ENCODE data around the gene CARD14. TPM values are rescaled to one million over a fixed set of nuclear protein-coding genes. Genes with fewer than 3 reads are reported as not detected.
A peak's percentile ranks its signal among the peaks of the same experiment; 100 is the strongest.
"Not testable (repeated sequence)": the region's sequence is repeated elsewhere in the genome, so short reads cannot be mapped to it uniquely, and the experiment has no call there.

CARD14 gene
- total and polyA plus RNA-seq, 10 donors: 0.63 to 4.8 (median 1.3) TPM

DNA sequence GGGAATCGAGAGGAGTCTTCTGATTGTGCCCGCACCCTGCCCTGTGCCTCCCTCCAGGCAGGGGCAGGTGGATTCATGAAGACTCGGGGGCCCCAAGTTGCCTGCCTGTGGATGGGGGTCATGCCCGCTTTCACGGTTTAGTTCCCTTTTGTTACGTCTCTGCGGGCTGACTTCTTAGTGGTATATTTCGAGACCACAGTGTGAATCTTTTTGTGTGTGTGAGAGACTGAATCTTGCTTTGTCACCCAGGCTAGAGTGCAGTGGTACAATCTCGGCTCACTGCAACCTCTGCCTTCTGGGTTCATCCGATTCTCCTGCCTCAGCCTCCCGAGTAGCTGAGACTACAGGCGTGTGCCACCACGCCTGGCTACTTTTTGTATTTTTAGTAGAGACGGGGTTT is 72.7 kb downstream of the CARD14 start:
- WGBS, 5 donors: 74 to 80% (median 78%) methylated on average over 14 of the region's 14 CpGs
- Histone ChIP-seq H3K4me3 (no peak overlapping the region), H3K36me3 (peaks cover 0 to 89% (median 41%) of the 10 kb centered on the region in 6 donors), H3K27ac (no peak overlapping the region), H3K27me3 (replicated peaks in 1 of 7) (no peaks in the 10 kb centered on the region), H3K9me3 (no peaks in the 10 kb centered on the region), H3K4me1 (no peaks in the 10 kb centered on the region)
- TF ChIP-seq, protein P1, sequence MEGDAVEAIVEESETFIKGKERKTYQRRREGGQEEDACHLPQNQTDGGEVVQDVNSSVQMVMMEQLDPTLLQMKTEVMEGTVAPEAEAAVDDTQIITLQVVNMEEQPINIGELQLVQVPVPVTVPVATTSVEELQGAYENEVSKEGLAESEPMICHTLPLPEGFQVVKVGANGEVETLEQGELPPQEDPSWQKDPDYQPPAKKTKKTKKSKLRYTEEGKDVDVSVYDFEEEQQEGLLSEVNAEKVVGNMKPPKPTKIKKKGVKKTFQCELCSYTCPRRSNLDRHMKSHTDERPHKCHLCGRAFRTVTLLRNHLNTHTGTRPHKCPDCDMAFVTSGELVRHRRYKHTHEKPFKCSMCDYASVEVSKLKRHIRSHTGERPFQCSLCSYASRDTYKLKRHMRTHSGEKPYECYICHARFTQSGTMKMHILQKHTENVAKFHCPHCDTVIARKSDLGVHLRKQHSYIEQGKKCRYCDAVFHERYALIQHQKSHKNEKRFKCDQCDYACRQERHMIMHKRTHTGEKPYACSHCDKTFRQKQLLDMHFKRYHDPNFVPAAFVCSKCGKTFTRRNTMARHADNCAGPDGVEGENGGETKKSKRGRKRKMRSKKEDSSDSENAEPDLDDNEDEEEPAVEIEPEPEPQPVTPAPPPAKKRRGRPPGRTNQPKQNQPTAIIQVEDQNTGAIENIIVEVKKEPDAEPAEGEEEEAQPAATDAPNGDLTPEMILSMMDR (IDR thresholded peaks at IDR 0.05 in 8 of 11, conservative IDR thresholded peaks at IDR 0.05 in 3 of 11): no peak
- no peak for TF ChIP-seq POLR2AphosphoS5 (IDR thresholded peaks at IDR 0.05)
- TF ChIP-seq POLR2A (IDR thresholded peaks at IDR 0.05): no peak
- no peak for DNase-seq
- intact Hi-C loops (cut with DNase I; ENCODE audit: low total_unique reads): no loop called here

DNA sequence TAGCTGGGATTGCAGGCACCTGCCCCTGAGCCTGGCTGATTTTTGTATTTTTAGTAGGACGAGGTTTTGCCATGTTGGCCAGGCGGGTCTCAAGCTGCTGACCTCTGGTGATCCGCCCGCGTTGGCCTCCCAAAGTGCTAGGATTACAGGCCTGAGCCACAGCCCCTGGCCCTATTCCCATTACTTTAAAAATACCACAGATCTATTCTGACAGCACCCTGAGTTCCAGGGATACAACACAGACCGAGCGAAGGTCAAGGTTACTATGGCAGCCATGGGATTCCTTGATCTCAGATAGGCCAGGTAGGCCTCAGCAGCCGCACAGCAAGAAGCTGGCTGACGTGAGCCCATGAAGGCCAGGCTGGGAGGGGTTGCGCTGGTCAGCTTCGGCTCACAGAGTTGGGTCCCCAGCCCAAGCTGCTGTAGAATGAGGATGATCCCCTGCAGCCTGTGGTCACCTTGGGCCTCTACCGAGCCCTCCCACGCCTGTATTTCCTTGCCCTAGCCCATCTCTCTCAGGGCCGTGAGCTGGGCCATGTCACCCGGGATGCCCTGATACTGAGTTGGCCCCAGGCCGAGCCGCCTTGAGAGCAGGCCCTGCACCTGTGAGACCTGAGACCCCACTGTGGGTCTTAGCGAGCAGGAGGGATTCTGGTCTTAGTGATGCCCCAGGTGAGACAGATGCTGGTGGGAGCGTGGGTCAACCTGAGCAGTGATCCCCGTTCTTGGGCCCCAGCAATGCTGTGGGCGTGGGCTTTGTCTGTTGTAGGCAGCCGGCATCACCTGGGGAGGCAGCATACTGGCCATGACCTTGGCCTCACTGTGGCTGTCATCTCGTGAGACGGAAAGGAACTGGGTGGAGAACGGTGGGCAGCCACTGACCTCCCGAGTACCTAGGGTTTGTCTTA is 74.0 kb downstream of the CARD14 start:
- H3K9me3 ChIP-seq: no peaks in the 10 kb centered on the region
- WGBS, 5 donors: 78 to 92% (median 90%) methylated on average over 13 to 26 of the region's 26 CpGs
- no peaks in the 10 kb centered on the region for H3K4me1 ChIP-seq
- H3K27me3 ChIP-seq (replicated peaks in 1 of 7): no peaks in the 10 kb centered on the region
- H3K36me3 ChIP-seq: peaks cover 2 to 89% (median 36%) of the 10 kb centered on the region in 6 donors
- intact Hi-C loops (cut with DNase I; ENCODE audit: low total_unique reads): no loop called here
- no peak overlapping the region for H3K27ac ChIP-seq
- TF ChIP-seq POLR2AphosphoS5 (IDR thresholded peaks at IDR 0.05) (peak in 1 of 3 donors; percentile 29), POLR2A (IDR thresholded peaks at IDR 0.05) (no peak)
- TF ChIP-seq, protein P1 (IDR thresholded peaks at IDR 0.05 in 8 of 11, conservative IDR thresholded peaks at IDR 0.05 in 3 of 11): no peak
- no peak for DNase-seq
- no peak overlapping the region for H3K4me3 ChIP-seq

DNA sequence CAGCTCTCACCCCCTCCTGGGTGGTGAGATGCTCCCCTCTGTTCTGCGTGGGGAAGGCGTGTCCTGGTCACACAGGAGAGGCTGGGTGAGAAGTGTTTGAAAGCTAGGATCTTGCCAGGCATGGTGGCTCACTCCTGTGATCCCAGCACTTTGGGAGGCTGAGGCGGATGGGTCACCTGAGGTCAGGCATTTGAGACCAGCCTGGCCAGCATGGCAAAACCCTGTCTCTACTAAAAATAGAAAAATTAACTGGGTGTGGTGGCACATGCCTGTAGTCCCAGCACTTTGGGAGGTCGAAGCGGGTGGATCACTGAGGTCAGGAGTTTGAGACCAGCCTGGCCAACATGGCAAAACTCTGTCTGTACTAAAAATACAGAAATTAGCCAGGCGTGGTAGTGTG is 74.6 kb downstream of the CARD14 start:
- 87 to 96% (median 92%) methylated on average over 4 to 6 of the region's 6 CpGs for WGBS, 5 donors

DNA sequence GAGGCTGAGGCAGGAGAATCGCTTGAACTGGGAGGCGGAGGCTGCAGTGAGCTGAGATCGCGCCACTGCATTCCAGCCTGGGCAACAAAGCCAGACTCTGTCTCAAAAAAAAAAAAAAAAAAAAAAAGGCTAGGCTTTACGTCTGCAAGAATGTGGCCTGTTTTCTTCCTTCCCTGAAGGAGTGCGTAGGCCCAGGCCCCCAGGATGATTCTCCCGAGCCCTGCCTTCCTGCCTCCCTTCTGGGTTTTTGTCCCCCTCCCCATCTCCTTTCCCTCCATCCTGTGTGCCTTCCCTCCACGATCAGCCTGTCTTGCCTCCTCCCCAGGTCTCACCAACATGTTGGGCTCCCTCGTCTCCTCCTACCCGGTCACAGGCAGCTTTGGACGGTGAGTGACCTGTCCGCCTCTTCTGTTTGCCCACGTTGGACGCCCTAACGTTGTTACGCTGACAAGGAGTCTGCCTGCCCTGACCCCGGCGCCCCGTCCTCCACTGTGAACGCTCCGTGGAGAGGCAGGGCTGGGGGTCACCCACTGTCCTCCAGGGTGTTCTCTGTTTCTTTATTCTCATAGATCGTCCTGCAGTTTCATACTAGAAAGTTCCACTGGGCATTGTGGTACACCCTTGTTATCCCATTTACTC is 75.2 kb downstream of the CARD14 start:
- Histone ChIP-seq H3K4me1 (no peaks in the 10 kb centered on the region), H3K9me3 (no peaks in the 10 kb centered on the region), H3K27ac (no peak overlapping the region), H3K36me3 (peaks cover 2 to 96% (median 37%) of the 10 kb centered on the region in 6 donors), H3K27me3 (replicated peaks in 1 of 7) (no peaks in the 10 kb centered on the region), H3K4me3 (no peak overlapping the region)
- TF ChIP-seq POLR2A (IDR thresholded peaks at IDR 0.05) (no peak), POLR2AphosphoS5 (IDR thresholded peaks at IDR 0.05) (no peak)
- TF ChIP-seq, protein P1 (IDR thresholded peaks at IDR 0.05 in 8 of 11, conservative IDR thresholded peaks at IDR 0.05 in 3 of 11): no peak
- intact Hi-C loops (cut with DNase I; ENCODE audit: low total_unique reads): no loop called here
- DNase-seq: peak; percentile 56
- 88 to 93% (median 90%) methylated on average over 22 of the region's 22 CpGs for WGBS, 5 donors

More for the DNA sequence above, 74.6 kb downstream of the CARD14 start:
- H3K4me1 ChIP-seq; H3K9me3 ChIP-seq; intact Hi-C loops (cut with DNase I; ENCODE audit: low total_unique reads); H3K4me3 ChIP-seq; H3K27me3 ChIP-seq (replicated peaks in 1 of 7); H3K27ac ChIP-seq: not testable (repeated sequence)
- peaks cover 2 to 91% (median 37%) of the 10 kb centered on the region in 6 donors for H3K36me3 ChIP-seq
- peak; percentile 49 for DNase-seq
